Naive thymus-derived CD4-positive, alpha-beta T cell (primary cell): ENCODE measurements around the gene DNER. TPM values are rescaled to one million over a fixed set of nuclear protein-coding genes. Genes with fewer than 3 reads are reported as not detected.

Source experiments
- ATAC-seq: fragments of 150-1000 bp; cut with Tn5 transposase; 2 replicates; pipeline ENCODE4 v1.10.0; 2021; ENCODE audit warnings: mild to moderate bottlenecking, moderate library complexity
- CTCF ChIA-PET: fragments of 350-600 bp; sonication (Branson Sonifier 250); formaldehyde crosslinking; loops from one replicate; lab custom pipeline; 2021; ENCODE audit warnings: antibody characterized with exemption; lab: Charles Lee
- POLR2A ChIA-PET: fragments of 350-600 bp; sonication (Branson Sonifier 250); formaldehyde crosslinking; loops from one replicate; lab custom pipeline; 2021; ENCODE audit warnings: antibody characterized with exemption, inconsistent platforms; lab: Charles Lee
- DNase-seq, 9 donors: peaks; one replicate each; pipeline versions ENCODE4 v3.0.0 to v3.0.0-alpha.2; 2020 to 2022; ENCODE audit warnings: mixed read lengths in 1 of 9
- H3K27ac ChIP-seq: one replicate; pipeline ENCODE4 v1.7.0; 2013; ENCODE audit warnings: mild to moderate bottlenecking, low read depth, low read length, moderate library complexity
- H3K27me3 ChIP-seq, 2 donors: one replicate each; pipeline ENCODE4 v1.7.0; 2013; ENCODE audit warnings: low read length in 2 of 2, mild to moderate bottlenecking in 2 of 2, moderate library complexity in 2 of 2; ENCODE audit not compliant: control insufficient read depth in 2 of 2, insufficient read depth in 2 of 2
- H3K36me3 ChIP-seq, 3 experiments: 1 replicate in 2 of 3; 2 replicates in 1 of 3; pipeline ENCODE4 v1.7.0; 2013; ENCODE audit warnings: low read length in 3 of 3, mild to moderate bottlenecking in 3 of 3, moderate library complexity in 1 of 3; ENCODE audit not compliant: insufficient read depth in 3 of 3, control insufficient read depth in 2 of 3
- H3K4me1 ChIP-seq, 2 donors: one replicate each; pipeline ENCODE4 v1.7.0; 2013; ENCODE audit warnings: low read length in 2 of 2, mild to moderate bottlenecking in 2 of 2, moderate library complexity in 1 of 2; ENCODE audit not compliant: control insufficient read depth in 2 of 2, insufficient read depth in 2 of 2
- H3K4me3 ChIP-seq: 2 replicates; pipeline ENCODE4 v1.7.0; 2013; ENCODE audit warnings: mild to moderate bottlenecking, low read length
- H3K9me3 ChIP-seq, 3 experiments: 1 replicate in 2 of 3; 2 replicates in 1 of 3; pipeline ENCODE4 v1.7.0; 2013; ENCODE audit warnings: low read length in 3 of 3; ENCODE audit not compliant: control insufficient read depth in 2 of 3
- H3K27ac Mint-ChIP-seq, 9 donors: one replicate each; pipeline ENCODE4 v1.8.0; 2020 to 2022; ENCODE audit warnings: mixed read lengths in 9 of 9, mild to moderate bottlenecking in 8 of 9, moderate library complexity in 5 of 9, inconsistent platforms in 2 of 9
- H3K27me3 Mint-ChIP-seq, 5 donors: one replicate each; pipeline ENCODE4 v1.8.0; 2021 to 2022; ENCODE audit warnings: mixed read lengths in 5 of 5, mild to moderate bottlenecking in 1 of 5
- H3K36me3 Mint-ChIP-seq, 5 donors: one replicate each; pipeline ENCODE4 v1.8.0; 2020 to 2022; ENCODE audit warnings: mixed read lengths in 5 of 5, mild to moderate bottlenecking in 3 of 5, inconsistent platforms in 1 of 5
- H3K4me1 Mint-ChIP-seq, 7 donors: one replicate each; pipeline ENCODE4 v1.8.0; 2020 to 2022; ENCODE audit warnings: mixed read lengths in 7 of 7, mild to moderate bottlenecking in 3 of 7, inconsistent platforms in 1 of 7
- H3K4me3 Mint-ChIP-seq, 10 donors: one replicate each; pipeline ENCODE4 v1.8.0; 2020 to 2022; ENCODE audit warnings: mild to moderate bottlenecking in 10 of 10, mixed read lengths in 10 of 10, moderate library complexity in 6 of 10, inconsistent platforms in 2 of 10
- H3K9me3 Mint-ChIP-seq, 11 donors: one replicate each; pipeline ENCODE4 v1.8.0; 2020 to 2022; ENCODE audit warnings: mixed read lengths in 11 of 11, mild to moderate bottlenecking in 4 of 11, inconsistent platforms in 1 of 11, moderate library complexity in 1 of 11
- intact Hi-C, 2 donors: fragments of 100-400 bp; cut with micrococcal nuclease; formaldehyde crosslinking; loops; one replicate each; pipeline ENCODE4 v1.15.1; 2023
- polyA plus RNA-seq, 2 donors: library from polyadenylated mRNA; unstranded; fragments of 300-500 nt; fragmentation: Illumina TruSeq; gene quantifications; one replicate each; pipeline ENCODE4 v1.2.3, GENCODE V29; 2021
- total RNA-seq, 6 experiments: library from RNA in 5 of 6; stranded (reverse) in 5 of 6; gene quantifications; 1 replicate in 5 of 6; 2 replicates in 1 of 6; pipeline ENCODE4 v1.2.3 and lab custom pipeline; 2021 to 2026

Gene DNER
- total and polyA plus RNA-seq, 7 experiments from 2014 or later = not detected

DNA sequence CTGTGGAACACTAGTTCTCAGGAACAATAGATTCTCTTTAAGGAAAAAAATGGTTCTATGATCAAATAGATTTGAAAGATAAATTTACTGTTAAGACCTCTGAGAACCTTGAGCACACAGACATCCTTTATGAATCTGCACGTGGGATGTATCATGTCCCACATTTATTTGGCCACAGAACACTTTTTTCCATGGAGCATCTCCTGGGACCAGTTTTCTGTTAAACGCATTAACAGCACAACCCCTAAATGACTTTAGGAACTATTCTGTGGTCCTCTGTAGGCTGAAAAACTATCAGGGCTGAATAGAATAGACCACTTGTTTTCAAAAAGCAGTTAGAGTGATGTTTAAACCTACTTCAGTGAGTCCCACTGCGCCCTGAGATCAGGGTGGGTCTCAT lies 311.1 kb downstream of the DNER start:
- intact Hi-C loops = no loop called here
- H3K36me3 Mint-ChIP-seq = no peaks in the 10 kb centered on the region
- no peak for DNase-seq
- H3K27me3 Mint-ChIP-seq = no peaks in the 10 kb centered on the region
- POLR2A ChIA-PET = no interaction called here
- Histone ChIP-seq H3K36me3 (no peaks in the 10 kb centered on the region), H3K9me3 (no peaks in the 10 kb centered on the region), H3K4me3 (no peak overlapping the region), H3K27ac (no peak overlapping the region), H3K4me1 (no peaks in the 10 kb centered on the region), H3K27me3 (no peaks in the 10 kb centered on the region)
- H3K27ac Mint-ChIP-seq = no peak overlapping the region
- no peak for ATAC-seq
- no peak overlapping the region for H3K4me3 Mint-ChIP-seq
- peaks cover 0 to 13% (median 4%) of the 10 kb centered on the region in 11 donors for H3K9me3 Mint-ChIP-seq
- CTCF ChIA-PET = no interaction called here
- H3K4me1 Mint-ChIP-seq = no peaks in the 10 kb centered on the region

- ChIA-PET POLR2A (no interaction called here), CTCF (no interaction called here)
- peaks cover 0 to 21% (median 8%) of the 10 kb centered on the region in 11 donors for H3K9me3 Mint-ChIP-seq
- no peaks in the 10 kb centered on the region for H3K27me3 ChIP-seq
- H3K36me3 Mint-ChIP-seq = no peaks in the 10 kb centered on the region
- H3K4me3 Mint-ChIP-seq = no peak overlapping the region
- peaks cover 0 to 7% (median 0%) of the 10 kb centered on the region in 5 donors for H3K27me3 Mint-ChIP-seq
- no peak overlapping the region for H3K27ac ChIP-seq
- intact Hi-C loops = no loop called here
- no peaks in the 10 kb centered on the region for H3K4me1 ChIP-seq
- H3K9me3 ChIP-seq = peaks cover 0 to 8% (median 0%) of the 10 kb centered on the region in 3 experiments
- no peak overlapping the region for H3K27ac Mint-ChIP-seq
- no peaks in the 10 kb centered on the region for H3K36me3 ChIP-seq
- ATAC-seq (no peak), DNase-seq (no peak)
- no peaks in the 10 kb centered on the region for H3K4me1 Mint-ChIP-seq
- no peak overlapping the region for H3K4me3 ChIP-seq
These were observed 313.0 kb downstream of the DNER start for GRCh38 chr2:229401171-229401865.

GRCh38 chr2:229393926-229394325 lies 320.4 kb downstream of the DNER start:
- ChIA-PET POLR2A (no interaction called here), CTCF (no interaction called here)
- ATAC-seq (no peak), DNase-seq (no peak)
- H3K27me3 Mint-ChIP-seq = peaks cover 0 to 15% (median 0%) of the 10 kb centered on the region in 5 donors
- intact Hi-C loops = no loop called here
- H3K4me1 Mint-ChIP-seq = no peaks in the 10 kb centered on the region
- peaks cover 0 to 37% (median 13%) of the 10 kb centered on the region in 11 donors for H3K9me3 Mint-ChIP-seq
- no peak overlapping the region for H3K27ac ChIP-seq
- no peak overlapping the region for H3K27ac Mint-ChIP-seq
- H3K9me3 ChIP-seq = peaks cover 0 to 8% (median 0%) of the 10 kb centered on the region in 3 experiments
- H3K27me3 ChIP-seq = no peaks in the 10 kb centered on the region
- H3K4me1 ChIP-seq = no peaks in the 10 kb centered on the region
- H3K4me3 Mint-ChIP-seq = no peak overlapping the region
- no peak overlapping the region for H3K4me3 ChIP-seq
- H3K36me3 ChIP-seq = no peaks in the 10 kb centered on the region
- H3K36me3 Mint-ChIP-seq = peaks cover 0 to 3% (median 0%) of the 10 kb centered on the region in 5 donors

GRCh38 chr2:229392196-229392595 lies 322.2 kb downstream of the DNER start:
- CTCF ChIA-PET = no interaction called here
- H3K9me3 ChIP-seq = peaks cover 0 to 3% (median 0%) of the 10 kb centered on the region in 3 experiments
- Mint-ChIP-seq H3K27ac (no peak overlapping the region), H3K4me3 (no peak overlapping the region), H3K36me3 (peaks cover 0 to 3% (median 0%) of the 10 kb centered on the region in 5 donors), H3K9me3 (peaks cover 0 to 31% (median 9%) of the 10 kb centered on the region in 11 donors), H3K4me1 (no peaks in the 10 kb centered on the region), H3K27me3 (peaks cover 0 to 15% (median 0%) of the 10 kb centered on the region in 5 donors)
- ATAC-seq (no peak), DNase-seq (no peak)
- intact Hi-C loops = no loop called here
- no peak overlapping the region for H3K27ac ChIP-seq
- POLR2A ChIA-PET = no interaction called here
- H3K27me3 ChIP-seq = no peaks in the 10 kb centered on the region
- no peaks in the 10 kb centered on the region for H3K36me3 ChIP-seq
- H3K4me1 ChIP-seq = no peaks in the 10 kb centered on the region
- no peak overlapping the region for H3K4me3 ChIP-seq

DNA sequence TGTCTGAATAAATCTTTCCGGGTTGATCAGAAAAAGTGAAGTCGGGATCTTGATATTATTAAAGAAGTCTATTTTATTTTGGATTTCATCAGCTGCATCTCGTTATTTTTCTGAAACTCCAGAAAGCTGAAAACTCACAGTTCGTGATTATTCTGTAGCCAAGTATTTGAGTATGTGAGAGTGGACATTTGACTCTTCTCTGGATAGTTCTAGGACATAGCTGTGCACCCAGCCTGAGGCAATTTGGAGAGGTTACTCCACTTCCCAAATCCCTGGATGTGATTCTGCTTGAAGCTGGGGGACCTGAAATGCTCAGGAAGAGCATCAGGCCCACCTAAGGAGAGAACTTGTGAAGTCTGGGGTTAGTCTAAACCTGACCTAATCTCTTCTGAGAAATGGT lies 325.6 kb downstream of the DNER start:
- peaks cover 0 to 6% (median 0%) of the 10 kb centered on the region in 5 donors for H3K36me3 Mint-ChIP-seq
- no peaks in the 10 kb centered on the region for H3K9me3 ChIP-seq
- H3K27me3 Mint-ChIP-seq = peaks cover 0 to 3% (median 0%) of the 10 kb centered on the region in 5 donors
- no peaks in the 10 kb centered on the region for H3K36me3 ChIP-seq
- no peak overlapping the region for H3K4me3 Mint-ChIP-seq
- H3K4me3 ChIP-seq = no peak overlapping the region
- ATAC-seq = no peak
- no peak overlapping the region for H3K27ac Mint-ChIP-seq
- H3K4me1 Mint-ChIP-seq = no peaks in the 10 kb centered on the region
- H3K9me3 Mint-ChIP-seq = peaks cover 5 to 44% (median 16%) of the 10 kb centered on the region in 11 donors
- CTCF ChIA-PET = no interaction called here
- no peak overlapping the region for H3K27ac ChIP-seq
- no peaks in the 10 kb centered on the region for H3K27me3 ChIP-seq
- intact Hi-C loops = no loop called here
- no peak for DNase-seq
- POLR2A ChIA-PET = no interaction called here
- no peaks in the 10 kb centered on the region for H3K4me1 ChIP-seq

DNA sequence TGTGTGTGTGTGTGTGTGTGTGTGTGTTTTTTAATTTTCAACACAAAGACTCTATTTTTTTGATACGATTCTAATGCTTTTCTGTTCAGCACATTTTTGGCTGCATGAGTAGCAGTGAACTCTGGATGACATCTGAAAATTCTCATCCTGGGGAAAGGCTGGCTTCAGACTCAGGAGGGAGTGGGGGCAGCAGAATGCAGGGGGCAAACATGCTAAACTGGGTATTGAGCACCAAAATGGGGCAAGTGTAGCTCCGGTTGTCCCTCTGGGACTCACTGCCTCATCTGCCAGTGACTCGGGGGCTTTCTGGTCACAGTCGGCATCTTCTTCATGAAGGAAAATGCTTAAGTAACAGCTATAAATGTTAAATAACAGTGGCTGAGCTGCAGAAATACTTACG lies 326.5 kb downstream of the DNER start:
- Histone ChIP-seq H3K27ac (no peak overlapping the region), H3K9me3 (no peaks in the 10 kb centered on the region), H3K27me3 (no peaks in the 10 kb centered on the region), H3K4me3 (no peak overlapping the region), H3K4me1 (no peaks in the 10 kb centered on the region), H3K36me3 (no peaks in the 10 kb centered on the region)
- Mint-ChIP-seq H3K27me3 (peaks cover 0 to 3% (median 0%) of the 10 kb centered on the region in 5 donors), H3K27ac (no peak overlapping the region), H3K4me3 (no peak overlapping the region), H3K4me1 (no peaks in the 10 kb centered on the region), H3K9me3 (peaks cover 6 to 50% (median 19%) of the 10 kb centered on the region in 11 donors), H3K36me3 (peaks cover 0 to 6% (median 0%) of the 10 kb centered on the region in 5 donors)
- intact Hi-C loops = no loop called here
- ChIA-PET CTCF (no interaction called here), POLR2A (no interaction called here)
- ATAC-seq (no peak), DNase-seq (no peak)

DNA sequence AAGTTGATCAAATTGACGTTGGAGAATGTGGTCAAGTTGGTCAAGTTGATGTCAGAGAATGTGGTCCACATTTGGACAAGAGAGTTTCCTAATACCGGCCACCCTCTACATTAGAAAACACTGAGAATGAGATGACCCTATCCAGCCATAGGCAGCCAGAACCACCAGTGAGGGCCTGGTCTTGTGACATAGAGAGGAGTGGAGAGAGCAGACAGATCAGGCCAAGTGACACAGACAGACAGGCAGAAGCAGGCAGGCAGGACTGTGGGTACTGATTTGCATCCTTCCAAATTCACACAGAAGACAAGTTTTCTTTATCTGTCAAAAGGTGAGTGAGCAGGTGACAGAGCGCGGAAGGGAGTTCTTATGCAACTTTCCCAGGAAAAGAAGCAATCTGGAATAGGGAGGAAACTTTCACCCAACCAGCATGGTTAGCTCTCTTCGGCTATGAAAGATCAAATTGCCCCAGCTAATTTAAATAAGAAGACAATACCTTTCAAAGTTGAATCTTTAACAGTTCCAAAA lies 334.2 kb downstream of the DNER start:
- Histone ChIP-seq H3K27me3 (no peaks in the 10 kb centered on the region), H3K4me1 (no peaks in the 10 kb centered on the region), H3K27ac (no peak overlapping the region), H3K4me3 (no peak overlapping the region), H3K36me3 (no peaks in the 10 kb centered on the region), H3K9me3 (no peaks in the 10 kb centered on the region)
- no peak for ATAC-seq
- Mint-ChIP-seq H3K9me3 (peaks cover 4 to 39% (median 17%) of the 10 kb centered on the region in 11 donors), H3K27ac (no peak overlapping the region), H3K36me3 (peaks cover 0 to 9% (median 0%) of the 10 kb centered on the region in 5 donors), H3K27me3 (peaks cover 0 to 14% (median 4%) of the 10 kb centered on the region in 5 donors), H3K4me1 (no peaks in the 10 kb centered on the region), H3K4me3 (no peak overlapping the region)
- CTCF ChIA-PET = no interaction called here
- POLR2A ChIA-PET = no interaction called here
- intact Hi-C loops = no loop called here
- DNase-seq = no peak
